IPS DF 6.9 (cell line): ENCODE measurements around the gene MNAT1.
"Not testable (repeated sequence)": the region's sequence is repeated elsewhere in the genome, so short reads cannot be mapped to it uniquely, and the experiment has no call there.

Source experiments
- DNase-seq: peaks from one replicate; pipeline ENCODE4 v3.0.0-alpha.2; 2013; ENCODE audit warnings: low read depth, low spot score
- H3K27ac ChIP-seq: one replicate; pipeline ENCODE4 v1.5.1; 2013; ENCODE audit warnings: low read length, control low read depth
- H3K27me3 ChIP-seq: 2 replicates; pipeline ENCODE4 v1.6.1; 2013; ENCODE audit warnings: mild to moderate bottlenecking, low read length; ENCODE audit not compliant: control insufficient read depth, insufficient read depth
- H3K36me3 ChIP-seq: 2 replicates; pipeline ENCODE4 v1.6.1; 2013; ENCODE audit warnings: low read length; ENCODE audit not compliant: control insufficient read depth, insufficient read depth
- H3K4me1 ChIP-seq: 2 replicates; pipeline ENCODE4 v1.6.1; 2013; ENCODE audit warnings: low read length; ENCODE audit not compliant: control insufficient read depth, insufficient read depth
- H3K4me3 ChIP-seq: 2 replicates; pipeline ENCODE4 v1.5.1; 2013; ENCODE audit warnings: mild to moderate bottlenecking, low read length
- H3K9me3 ChIP-seq: 2 replicates; pipeline ENCODE4 v1.6.1; 2013; ENCODE audit warnings: low read length, inconsistent platforms; ENCODE audit not compliant: control insufficient read depth, insufficient read depth
- WGBS: extraction: QIAGEN DNeasy Blood & Tissue Kit; methylation state at CpG from one replicate; pipeline ENCODE4 v1.1.7; 2013; ENCODE audit warnings: mixed read lengths, missing lambda C conversion rate; ENCODE audit not compliant: insufficient read length, insufficient coverage; 5-methylcytosine and 5-hydroxymethylcytosine counted together

MNAT1 gene

GRCh38 chr14:60845523-60845922 is 111.0 kb downstream of the MNAT1 start:
- H3K27ac ChIP-seq, result no peak overlapping the region

GRCh38 chr14:60848066-60848465 is 113.5 kb downstream of the MNAT1 start:
- H3K4me1 ChIP-seq, result no peaks in the 10 kb centered on the region
- no CpG with 5 or more reads among the region's 2 CpGs for WGBS
- no peak for DNase-seq
- no peaks in the 10 kb centered on the region for H3K36me3 ChIP-seq
- no peak overlapping the region for H3K27ac ChIP-seq
- H3K27me3 ChIP-seq, result no peaks in the 10 kb centered on the region
- H3K9me3 ChIP-seq, result no peaks in the 10 kb centered on the region
- H3K4me3 ChIP-seq, result no peak overlapping the region

More at GRCh38 chr14:60845523-60845922, 111.0 kb downstream of the MNAT1 start:
- Histone ChIP-seq H3K36me3 (no peaks in the 10 kb centered on the region), H3K4me3 (no peak overlapping the region), H3K4me1 (no peaks in the 10 kb centered on the region), H3K9me3 (no peaks in the 10 kb centered on the region), H3K27me3 (no peaks in the 10 kb centered on the region)
- WGBS, result no CpG with 5 or more reads among the region's 1 CpG
- no peak for DNase-seq

- not testable (repeated sequence) for H3K9me3 ChIP-seq, H3K4me1 ChIP-seq, H3K27me3 ChIP-seq, H3K36me3 ChIP-seq, DNase-seq, H3K27ac ChIP-seq, H3K4me3 ChIP-seq
- no CpG with 5 or more reads among the region's 5 CpGs for WGBS
These were observed 117.1 kb downstream of the MNAT1 start for GRCh38 chr14:60851692-60852091.

- Histone ChIP-seq H3K27me3 (no peaks in the 10 kb centered on the region), H3K4me3 (no peak overlapping the region), H3K4me1 (no peaks in the 10 kb centered on the region), H3K27ac (no peak overlapping the region), H3K9me3 (no peaks in the 10 kb centered on the region), H3K36me3 (no peaks in the 10 kb centered on the region)
- no CpG with 5 or more reads among the region's 2 CpGs for WGBS
- DNase-seq, result no peak
These were observed 121.5 kb downstream of the MNAT1 start for GRCh38 chr14:60856111-60856510.

GRCh38 chr14:60859525-60859924 is 125.0 kb downstream of the MNAT1 start:
- Histone ChIP-seq H3K4me3 (no peak overlapping the region), H3K27ac (no peak overlapping the region), H3K4me1 (no peaks in the 10 kb centered on the region), H3K36me3 (no peaks in the 10 kb centered on the region), H3K9me3 (no peaks in the 10 kb centered on the region), H3K27me3 (no peaks in the 10 kb centered on the region)
- no CpG with 5 or more reads among the region's 2 CpGs for WGBS
- DNase-seq, result no peak

- no peak for DNase-seq
- no peaks in the 10 kb centered on the region for H3K27me3 ChIP-seq
- no peak overlapping the region for H3K27ac ChIP-seq
- no peaks in the 10 kb centered on the region for H3K9me3 ChIP-seq
- WGBS, result no CpG with 5 or more reads among the region's 3 CpGs
- H3K4me1 ChIP-seq, result no peaks in the 10 kb centered on the region
- no peak overlapping the region for H3K4me3 ChIP-seq
- no peaks in the 10 kb centered on the region for H3K36me3 ChIP-seq
These were observed 127.1 kb downstream of the MNAT1 start for GRCh38 chr14:60861545-60862140.

GRCh38 chr14:60862283-60862682 is 127.7 kb downstream of the MNAT1 start:
- Histone ChIP-seq H3K4me1 (no peaks in the 10 kb centered on the region), H3K4me3 (no peak overlapping the region)
- no peak for DNase-seq

GRCh38 chr14:60863249-60863648 is 128.7 kb downstream of the MNAT1 start:
- Histone ChIP-seq H3K4me1 (no peaks in the 10 kb centered on the region), H3K27ac (no peak overlapping the region), H3K9me3 (no peaks in the 10 kb centered on the region), H3K36me3 (no peaks in the 10 kb centered on the region), H3K4me3 (no peak overlapping the region), H3K27me3 (no peaks in the 10 kb centered on the region)
- no CpG with 5 or more reads among the region's 2 CpGs for WGBS
- DNase-seq, result no peak

More at GRCh38 chr14:60862283-60862682, 127.7 kb downstream of the MNAT1 start:
- Histone ChIP-seq H3K9me3 (no peaks in the 10 kb centered on the region), H3K36me3 (no peaks in the 10 kb centered on the region), H3K27ac (no peak overlapping the region), H3K27me3 (no peaks in the 10 kb centered on the region)
- no CpG with 5 or more reads among the region's 2 CpGs for WGBS

- Histone ChIP-seq H3K27me3 (no peaks in the 10 kb centered on the region), H3K27ac (no peak overlapping the region), H3K4me1 (no peaks in the 10 kb centered on the region), H3K9me3 (no peaks in the 10 kb centered on the region), H3K36me3 (no peaks in the 10 kb centered on the region), H3K4me3 (no peak overlapping the region)
- no CpG with 5 or more reads among the region's 4 CpGs for WGBS
- no peak for DNase-seq
These were observed 131.0 kb downstream of the MNAT1 start for GRCh38 chr14:60865378-60866127.

- Histone ChIP-seq H3K27me3 (no peaks in the 10 kb centered on the region), H3K4me3 (no peak overlapping the region), H3K9me3 (no peaks in the 10 kb centered on the region), H3K4me1 (no peaks in the 10 kb centered on the region), H3K27ac (no peak overlapping the region), H3K36me3 (no peaks in the 10 kb centered on the region)
- no peak for DNase-seq
These were observed 133.1 kb downstream of the MNAT1 start for GRCh38 chr14:60867503-60868172.
